ENCODE data around the gene MRPL20.

MRPL20 gene

DNA sequence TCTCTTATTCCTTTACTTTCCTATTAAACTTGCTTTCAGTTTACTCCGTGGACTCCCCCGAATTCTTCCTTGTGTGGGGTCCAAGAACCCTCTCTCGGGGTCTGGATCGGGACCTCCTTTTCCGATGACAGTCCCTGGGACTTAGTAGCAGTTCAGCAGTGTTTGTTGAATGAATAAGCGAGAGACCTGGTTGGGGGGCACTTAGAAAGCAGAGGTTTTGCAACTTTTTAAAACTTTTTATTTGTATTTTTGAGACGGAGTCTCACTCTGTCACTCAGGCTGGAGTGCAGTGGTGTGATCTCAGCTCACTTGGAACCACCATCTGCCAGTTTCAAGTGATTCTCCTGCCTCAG, 16.1 kb upstream of the MRPL20 start:
- Histone ChIP-seq H3K27ac (ENCODE audit: low read depth, low read length) (no peak overlapping the region), H3F3A (ENCODE audit: control insufficient read depth, insufficient read depth) (no peaks in the 10 kb centered on the region), H4K20me1 (ENCODE audit: control insufficient read depth, insufficient read depth, low read depth, low read length) (0 out of 2 replicates have a peak, but pooled peaks cover 3% of the 10 kb centered on the region), H3K27me3 (ENCODE audit: control insufficient read depth, low read length) (peaks cover 17% of the 10 kb centered on the region), H3K9me3 (ENCODE audit: control insufficient read depth, insufficient read depth, low read length) (no peaks in the 10 kb centered on the region), H3K36me3 (ENCODE audit: control insufficient read depth, low read length) (no peaks in the 10 kb centered on the region), H3K79me2 (ENCODE audit: control insufficient read depth, low read length) (no peaks in the 10 kb centered on the region), H3K4me2 (ENCODE audit: low read length) (no peak overlapping the region), H3K4me1 (ENCODE audit: control insufficient read depth, low read length) (no peaks in the 10 kb centered on the region), H3K9me2 (replicated peaks; ENCODE audit: control insufficient read depth, low read length) (no peaks in the 10 kb centered on the region), H3K4me3 (ENCODE audit: low read length) (no peak overlapping the region)
- no peak for TF ChIP-seq EZH2phosphoT487 (IDR thresholded peaks at IDR 0.05; ENCODE audit: borderline replicate concordance, low read length)

DNA sequence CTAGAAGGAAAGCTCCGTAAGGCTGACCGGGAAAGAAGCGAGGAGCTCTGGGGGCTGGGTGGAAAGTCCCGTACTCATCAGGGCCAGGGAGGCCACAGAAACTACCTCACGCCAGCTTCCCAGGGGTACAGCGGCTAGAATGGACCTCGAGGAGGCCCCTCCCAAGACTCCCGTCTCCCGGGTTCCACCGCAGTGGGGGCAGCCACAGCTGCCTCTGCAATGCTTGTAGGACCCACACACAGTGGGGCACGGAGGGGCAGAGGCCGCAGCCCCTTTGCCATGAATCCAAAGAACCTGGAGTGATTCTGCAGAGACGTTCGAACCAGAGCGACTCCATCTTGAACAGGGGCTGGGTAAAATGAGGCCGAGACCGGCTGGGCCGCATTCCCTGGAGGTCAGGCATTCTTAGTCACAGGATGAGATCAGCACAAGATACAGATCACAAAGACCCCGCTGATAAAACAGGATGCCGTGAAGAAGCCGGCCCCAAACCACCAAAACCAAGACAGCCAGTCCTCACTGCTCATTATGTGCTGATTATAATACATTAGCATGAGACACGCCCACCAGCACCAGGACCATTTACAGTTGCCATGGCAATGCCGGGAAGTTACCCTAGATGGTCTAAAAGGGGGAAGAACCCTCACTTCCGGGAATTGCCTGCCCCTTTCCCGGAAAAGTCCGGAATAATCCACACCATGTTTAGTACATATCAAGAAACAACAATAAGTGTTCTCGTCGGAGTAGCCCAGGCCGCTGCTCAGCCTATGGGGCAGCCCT, 15.6 kb upstream of the MRPL20 start:
- no peak overlapping the region for H3K27ac ChIP-seq (ENCODE audit: low read depth, low read length)

DNA sequence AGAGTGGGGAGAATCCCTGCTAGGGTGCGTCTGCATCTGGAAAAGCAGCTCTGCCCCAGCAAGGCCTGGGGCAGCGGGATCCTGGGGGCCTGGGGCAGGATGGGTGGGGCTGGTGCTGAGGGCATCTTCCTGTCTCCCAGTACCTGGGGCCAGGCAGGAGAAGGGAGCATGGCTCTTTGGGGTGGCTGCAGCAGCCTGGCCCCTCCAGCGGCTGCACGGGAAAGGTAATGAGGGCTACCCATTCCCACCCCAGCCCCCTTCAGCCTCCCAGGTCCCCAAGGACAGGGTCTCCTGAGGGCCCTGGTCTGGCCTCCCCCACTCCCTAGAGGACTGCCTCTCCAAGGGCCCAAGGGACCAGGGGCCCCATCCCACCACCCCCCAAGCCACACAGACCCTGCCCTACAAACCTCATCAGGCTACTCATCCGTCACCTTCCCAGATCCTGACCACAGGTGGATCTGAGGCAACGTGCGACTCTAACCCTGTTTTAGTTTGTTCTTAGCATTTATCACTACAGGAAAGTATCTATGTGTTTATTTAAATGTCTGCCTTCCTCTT, 14.9 kb upstream of the MRPL20 start:
- Histone ChIP-seq H3K9me2 (replicated peaks; ENCODE audit: control insufficient read depth, low read length) (no peaks in the 10 kb centered on the region), H3K79me2 (ENCODE audit: control insufficient read depth, low read length) (no peaks in the 10 kb centered on the region), H4K20me1 (ENCODE audit: control insufficient read depth, insufficient read depth, low read depth, low read length) (0 out of 2 replicates have a peak, but pooled peaks cover 3% of the 10 kb centered on the region), H3K27me3 (ENCODE audit: control insufficient read depth, low read length) (peaks cover 17% of the 10 kb centered on the region), H3K9me3 (ENCODE audit: control insufficient read depth, insufficient read depth, low read length) (no peaks in the 10 kb centered on the region), H3K4me2 (ENCODE audit: low read length) (no peak overlapping the region), H3K27ac (ENCODE audit: low read depth, low read length) (no peak overlapping the region), H3K4me1 (ENCODE audit: control insufficient read depth, low read length) (no peaks in the 10 kb centered on the region), H3F3A (ENCODE audit: control insufficient read depth, insufficient read depth) (no peaks in the 10 kb centered on the region), H3K36me3 (ENCODE audit: control insufficient read depth, low read length) (no peaks in the 10 kb centered on the region), H3K4me3 (ENCODE audit: low read length) (no peak overlapping the region)
- TF ChIP-seq EZH2phosphoT487 (IDR thresholded peaks at IDR 0.05; ENCODE audit: borderline replicate concordance, low read length) (no peak), CTCF (IDR thresholded peaks at IDR 0.05; ENCODE audit: low read depth, low read length, poor library complexity, severe bottlenecking) (no peak)

More for the DNA sequence above, 15.6 kb upstream of the MRPL20 start:
- Histone ChIP-seq H3K4me1 (ENCODE audit: control insufficient read depth, low read length) (no peaks in the 10 kb centered on the region), H3K4me3 (ENCODE audit: low read length) (no peak overlapping the region), H3K9me2 (replicated peaks; ENCODE audit: control insufficient read depth, low read length) (no peaks in the 10 kb centered on the region), H3K36me3 (ENCODE audit: control insufficient read depth, low read length) (no peaks in the 10 kb centered on the region), H3F3A (ENCODE audit: control insufficient read depth, insufficient read depth) (no peaks in the 10 kb centered on the region), H3K27me3 (ENCODE audit: control insufficient read depth, low read length) (peaks cover 17% of the 10 kb centered on the region), H4K20me1 (ENCODE audit: control insufficient read depth, insufficient read depth, low read depth, low read length) (0 out of 2 replicates have a peak, but pooled peaks cover 3% of the 10 kb centered on the region), H3K9me3 (ENCODE audit: control insufficient read depth, insufficient read depth, low read length) (no peaks in the 10 kb centered on the region), H3K79me2 (ENCODE audit: control insufficient read depth, low read length) (no peaks in the 10 kb centered on the region), H3K4me2 (ENCODE audit: low read length) (no peak overlapping the region)
- TF ChIP-seq EZH2phosphoT487 (IDR thresholded peaks at IDR 0.05; ENCODE audit: borderline replicate concordance, low read length) (no peak), CTCF (IDR thresholded peaks at IDR 0.05; ENCODE audit: low read depth, low read length, poor library complexity, severe bottlenecking) (no peak)
